CD4-positive, alpha-beta T cell treated with Interleukin-21 for 1 hour (primary cell): ENCODE data around the gene NUMB.

ENCODE experiments used
- DNase-seq: peaks from one replicate; pipeline ENCODE4 v3.0.0-alpha.2; 2020

The NUMB gene

GRCh38 chr14:73458183-73458976 is at the start of gene NUMB:
Gene NUMB, minus strand, starts transcription at chr14:73458546. Its CDS starts 102,795 bp downstream, at chr14:73355751.
- DNase-seq: peak; percentile 100

DNA sequence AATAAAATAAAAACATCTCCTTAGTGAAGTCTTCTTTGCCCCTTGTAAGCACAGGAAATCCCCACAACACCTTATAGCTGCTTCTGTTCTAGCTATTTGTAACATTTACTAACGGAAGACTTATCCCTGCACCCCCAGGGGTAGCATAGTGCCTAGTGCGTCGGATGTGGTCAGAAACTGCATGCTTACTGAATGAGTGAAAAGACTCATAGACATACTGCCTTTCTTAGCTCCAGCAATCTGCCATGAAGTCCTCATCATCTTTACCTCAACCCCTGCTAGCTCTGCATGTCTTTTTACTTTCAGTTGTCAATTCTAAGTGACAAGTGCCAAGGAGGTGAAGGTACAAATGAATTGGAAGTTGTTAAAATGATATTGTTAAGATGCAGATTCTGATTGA is 45.3 kb upstream of the NUMB start:
- peak; percentile 10 for DNase-seq

DNA sequence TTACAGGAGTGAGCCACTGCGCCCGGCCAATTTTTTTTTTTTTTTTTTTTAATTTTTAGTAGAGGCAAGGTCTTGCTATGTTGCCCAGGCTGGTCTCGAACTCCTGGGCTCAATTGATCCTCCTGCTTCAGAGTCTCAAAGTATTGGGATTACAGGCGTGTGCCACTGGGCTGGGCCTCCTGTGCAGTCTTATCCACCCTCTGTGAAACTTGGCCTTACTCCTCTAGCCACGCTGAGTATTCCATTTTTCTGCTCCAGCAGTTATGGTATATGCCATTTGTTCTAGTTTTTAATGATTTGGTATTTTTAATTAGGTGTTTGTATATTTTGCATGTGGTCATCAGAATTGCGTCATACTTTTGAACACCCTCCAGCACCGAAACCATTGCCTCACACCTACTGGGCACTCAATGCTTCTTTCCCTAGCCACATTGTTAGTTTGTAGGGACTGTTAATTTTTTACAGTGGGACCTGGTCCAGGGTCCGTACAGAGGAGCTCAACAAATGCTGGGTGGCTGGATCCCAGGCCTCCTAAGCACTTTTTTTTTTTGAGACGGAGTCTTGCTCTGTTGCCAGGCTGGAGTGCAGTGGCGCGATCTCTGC is 43.8 kb upstream of the NUMB start:
- DNase-seq: no peak

DNA sequence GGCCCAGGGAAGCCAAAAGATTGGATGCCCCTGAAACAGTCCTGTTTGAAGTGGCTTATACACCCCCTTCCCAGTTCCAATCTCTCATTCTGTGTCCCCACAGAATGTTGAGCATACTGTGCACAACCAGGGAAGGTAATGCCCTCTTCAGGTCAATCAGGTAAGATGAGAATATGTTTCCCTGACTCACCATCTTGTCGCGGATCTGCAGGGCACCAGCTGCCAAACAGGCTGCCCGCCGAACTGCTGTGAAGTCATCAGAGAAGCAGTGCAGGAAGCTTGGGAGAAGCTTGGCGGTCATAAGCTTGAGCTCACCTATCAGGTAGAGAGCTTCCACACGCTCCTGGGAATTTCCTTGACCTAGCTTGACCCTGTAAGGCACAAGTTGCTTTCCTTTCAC is 42.0 kb upstream of the NUMB start:
- no peak for DNase-seq

DNA sequence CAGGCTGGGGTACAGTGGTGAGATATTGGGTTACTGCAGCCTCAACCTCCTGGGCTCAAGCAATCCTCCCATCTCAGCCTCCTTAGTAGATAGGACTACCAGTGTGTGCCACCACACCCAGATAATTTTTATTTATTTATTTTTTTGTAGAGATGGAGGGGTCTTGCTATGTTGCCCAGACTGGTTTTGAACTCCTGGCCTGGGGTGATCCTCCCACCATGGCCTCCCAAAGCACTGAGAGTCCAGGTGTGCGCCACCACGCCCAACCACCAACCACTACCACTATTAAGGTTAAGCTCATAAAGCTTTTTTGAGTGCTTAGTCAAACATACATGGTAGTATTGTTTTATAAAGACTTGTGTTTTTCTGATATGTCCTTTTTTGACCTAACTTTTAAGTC is 36.2 kb upstream of the NUMB start:
- DNase-seq: no peak

DNA sequence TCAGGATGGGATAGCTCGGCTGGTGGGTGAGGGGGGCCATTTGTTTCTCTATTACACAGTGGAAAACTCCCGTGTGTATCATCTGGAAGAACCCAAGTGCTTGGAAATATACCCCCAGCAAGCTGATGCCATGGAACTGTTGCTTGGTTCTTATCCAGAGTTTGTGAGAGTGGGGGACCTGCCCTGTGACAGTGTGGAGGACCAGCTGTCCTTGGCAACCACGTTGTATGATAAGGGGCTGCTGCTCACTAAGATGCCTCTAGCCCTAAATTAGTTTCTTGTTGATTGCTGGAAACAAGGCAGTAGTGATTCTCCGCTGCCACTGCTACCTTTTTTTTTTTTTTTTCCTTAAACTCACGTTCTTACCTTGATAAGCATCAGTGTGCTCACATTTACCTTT is 34.3 kb upstream of the NUMB start:
- DNase-seq: no peak

GRCh38 chr14:73492043-73492552 is 33.8 kb upstream of the NUMB start:
- DNase-seq: no peak

GRCh38 chr14:73491256-73492042 is 33.1 kb upstream of the NUMB start:
- peak; percentile 78 for DNase-seq

GRCh38 chr14:73489481-73490175 is 31.3 kb upstream of the NUMB start:
- no peak for DNase-seq

- no peak for DNase-seq
Measured at GRCh38 chr14:73478684-73479083, 20.3 kb upstream of the NUMB start.

DNA sequence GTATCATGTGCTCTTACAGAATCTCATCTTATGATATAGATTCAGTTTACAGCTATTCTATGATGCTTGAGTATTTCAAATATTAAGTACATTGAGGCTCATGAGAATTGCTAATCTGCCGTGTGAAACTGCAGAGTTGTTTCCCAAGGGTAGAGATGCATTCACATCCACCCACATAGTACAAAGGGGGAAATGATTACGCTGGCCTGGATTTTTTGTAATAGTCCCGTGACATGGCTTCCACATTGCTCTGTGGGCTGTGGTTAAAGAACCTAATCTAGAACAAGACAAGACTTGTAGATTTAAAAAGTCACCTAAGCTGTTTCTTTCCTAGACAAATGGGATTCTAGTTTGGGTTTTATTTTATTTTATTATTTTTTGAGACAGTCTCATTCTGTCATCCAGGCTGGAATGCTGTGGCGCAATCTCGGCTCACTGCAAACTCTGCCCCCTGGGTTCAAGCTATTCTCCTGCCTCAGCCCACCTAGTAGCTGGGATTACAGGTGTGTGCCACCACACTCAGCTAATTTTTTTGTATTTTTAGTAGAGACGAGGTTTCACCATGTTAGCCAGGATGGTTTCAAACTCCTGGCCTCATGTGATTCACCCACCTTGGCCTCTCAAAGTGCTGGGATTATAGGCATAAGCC is 19.4 kb upstream of the NUMB start:
- DNase-seq: no peak

GRCh38 chr14:73476451-73476931 is 18.1 kb upstream of the NUMB start:
- no peak for DNase-seq

- no peak for DNase-seq
Measured at GRCh38 chr14:73474952-73475351, 16.6 kb upstream of the NUMB start.

DNA sequence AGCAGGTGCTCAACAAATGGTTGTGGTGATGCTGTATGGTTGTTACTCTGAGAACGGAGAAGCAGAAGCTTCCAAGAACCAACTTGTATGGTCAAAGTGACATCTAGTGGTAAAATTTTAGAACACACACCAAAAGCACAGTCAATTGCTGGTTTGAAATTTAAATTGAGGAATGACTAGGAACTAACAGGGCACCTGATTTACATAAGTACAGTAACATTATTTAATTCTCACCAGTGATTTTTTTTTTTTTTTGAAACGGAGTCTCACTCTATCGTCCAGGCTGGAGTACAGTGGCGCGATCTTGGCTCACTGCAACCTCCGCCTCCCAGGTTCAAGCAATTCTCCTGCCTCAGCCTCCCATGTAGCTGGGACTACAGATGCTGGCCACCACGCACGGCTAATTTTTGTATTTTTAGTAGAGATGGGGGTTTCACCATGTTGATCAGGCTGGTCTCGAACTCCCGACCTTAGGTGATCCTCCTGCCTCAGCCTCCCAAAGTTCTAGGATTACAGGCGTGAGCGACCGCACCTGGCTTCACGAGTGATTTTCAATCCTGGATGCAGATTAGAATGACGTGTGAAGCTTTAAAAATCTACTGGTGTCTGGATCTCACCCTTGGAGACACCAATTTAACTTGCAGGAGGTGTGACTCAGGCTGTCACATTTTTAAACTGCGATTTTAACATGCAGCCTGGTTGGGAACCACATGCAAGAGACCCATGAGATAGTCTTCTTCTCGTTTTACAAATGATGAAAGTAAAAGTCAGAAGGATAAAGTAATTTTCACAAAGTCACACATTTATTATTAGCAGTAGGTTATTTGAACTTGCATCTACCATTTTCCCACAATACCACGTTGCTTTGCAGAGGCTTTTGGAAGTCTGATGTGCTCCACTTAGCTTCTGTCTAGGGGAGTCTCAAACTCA is 14.1 kb upstream of the NUMB start:
- DNase-seq: peak; percentile 74

DNA sequence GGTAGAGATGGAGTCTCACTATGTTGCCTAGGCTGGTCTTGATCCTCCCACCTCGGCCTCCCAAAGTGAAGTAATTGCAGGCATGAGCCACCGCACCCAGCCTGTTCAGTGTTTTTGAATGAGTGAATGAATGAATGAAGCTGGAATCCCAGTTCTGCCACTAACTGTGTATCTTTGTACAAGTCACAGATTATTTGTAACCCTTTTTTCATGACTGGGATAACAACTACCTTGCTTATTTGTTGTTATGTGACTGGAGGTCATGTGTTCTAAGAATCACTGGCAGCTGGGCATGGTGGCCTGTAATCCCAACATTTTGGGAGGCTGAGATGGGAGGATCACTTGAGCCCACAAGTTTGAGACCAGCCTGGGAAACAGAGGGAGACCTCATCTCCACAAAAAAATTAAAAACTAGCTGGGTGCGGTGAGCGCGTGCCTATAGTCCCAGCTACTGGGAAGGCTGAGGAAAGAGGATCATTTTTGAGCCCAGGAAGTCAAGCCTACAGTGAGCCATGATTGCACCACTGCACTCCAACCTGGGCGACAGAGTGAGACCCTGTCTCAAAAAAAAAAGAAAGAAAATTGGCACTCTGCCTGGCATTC is 13.3 kb upstream of the NUMB start:
- DNase-seq: no peak

DNA sequence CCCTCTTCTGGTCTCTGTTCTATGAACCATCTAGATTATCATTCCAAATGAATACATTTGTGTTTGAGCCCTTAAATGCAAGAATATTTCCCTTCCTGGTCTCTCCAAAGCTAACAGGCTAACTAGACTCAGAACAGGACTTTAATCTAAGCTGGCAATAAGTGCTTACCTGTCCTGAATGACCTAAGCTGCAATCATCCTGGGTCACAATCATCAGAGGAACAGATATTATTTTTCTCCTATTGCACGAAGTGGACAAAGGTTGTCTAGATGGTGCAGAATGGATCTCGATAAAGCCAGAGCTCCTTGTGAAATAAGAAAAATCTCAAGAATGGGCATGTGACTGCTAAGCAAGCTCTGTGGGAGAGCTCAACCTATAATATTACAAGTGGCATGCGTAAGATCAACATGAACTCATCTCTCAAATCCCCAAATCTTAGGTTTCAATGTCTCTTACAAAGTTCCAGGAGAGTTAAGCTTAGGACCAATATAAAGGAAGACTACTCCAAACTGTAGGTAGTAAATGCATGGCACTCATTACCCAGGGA is 10.6 kb upstream of the NUMB start:
- no peak for DNase-seq

GRCh38 chr14:73467800-73468199 is 9.5 kb upstream of the NUMB start:
- no peak for DNase-seq

DNA sequence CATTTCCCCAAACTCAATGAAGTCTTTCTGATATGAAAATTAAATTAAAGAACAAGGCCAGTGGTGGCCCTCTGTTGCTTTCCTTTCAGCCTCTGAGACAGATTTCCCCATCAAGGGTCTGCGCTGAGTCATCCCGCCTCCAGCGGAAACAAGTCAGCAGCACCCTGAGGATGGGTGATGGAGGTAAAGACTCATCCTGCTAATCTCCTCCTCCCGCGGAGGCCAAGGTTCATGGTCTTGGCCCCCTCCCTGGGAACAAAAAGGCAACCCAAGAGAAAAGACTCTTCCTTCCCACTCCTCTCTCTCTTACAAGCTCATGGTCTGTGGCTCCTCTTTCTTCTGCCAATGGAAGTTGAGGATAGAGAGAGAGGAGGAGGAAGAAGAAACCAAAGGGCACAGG is 9.0 kb upstream of the NUMB start:
- no peak for DNase-seq

- no peak for DNase-seq
Measured at GRCh38 chr14:73466861-73467260, 8.5 kb upstream of the NUMB start.

- no peak for DNase-seq
Measured at GRCh38 chr14:73465823-73466532, 7.6 kb upstream of the NUMB start.
